Body of pancreas (tissue), 4 donors: ENCODE measurements around the gene PTGIR. TPM values are rescaled to one million over a fixed set of nuclear protein-coding genes. Genes with fewer than 3 reads are reported as not detected.

Experiments used
- ATAC-seq: fragments of 150-250 bp; one replicate; pipeline ENCODE4 v1.9.1; 2016
- DNase-seq, 4 donors: peaks; one replicate each; pipeline ENCODE4 v3.0.0-alpha.2; 2019
- H3K27ac ChIP-seq, 4 donors: fragments of 200-600 bp; sonication (generic); 1 replicate in 3 of 4; 2 replicates in 1 of 4; pipeline versions ENCODE4 v1.5.1 to v1.6.1; 2016 to 2019; ENCODE audit warnings: mild to moderate bottlenecking in 1 of 4, mixed read lengths in 1 of 4, moderate library complexity in 1 of 4
- H3K27me3 ChIP-seq, 2 donors: fragments of 200-600 bp; sonication (generic); one replicate each; pipeline ENCODE4 v1.6.0; 2016; ENCODE audit warnings: mild to moderate bottlenecking in 1 of 2
- H3K36me3 ChIP-seq, 2 donors: fragments of 200-600 bp; sonication (generic); replicated peaks in 1 of 2; 2 replicates each; pipeline ENCODE4 v1.5.1; 2016; ENCODE audit warnings: low read depth in 2 of 2; ENCODE audit not compliant: insufficient read depth in 1 of 2
- H3K4me1 ChIP-seq: fragments of 200-600 bp; sonication (generic); one replicate; pipeline ENCODE4 v1.6.0; 2016
- H3K4me3 ChIP-seq, 2 donors: fragments of 200-600 bp; sonication (generic); 1 replicate in 1 of 2; 2 replicates in 1 of 2; pipeline ENCODE4 v1.5.1; 2016 to 2019
- H3K9me3 ChIP-seq, 3 donors: fragments of 200-600 bp; sonication (generic); 1 replicate in 2 of 3; 2 replicates in 1 of 3; pipeline ENCODE4 v1.5.1; 2016
- CTCF ChIP-seq, 7 experiments: fragments of 450-650 bp in 4 of 7; fragments of 200-600 bp in 3 of 7; sonication (generic) in 3 of 7; IDR thresholded peaks; one replicate each; pipeline ENCODE4 v1.5.1; 2016 to 2019; ENCODE audit warnings: antibody characterized with exemption in 7 of 7
- POLR2A ChIP-seq, 3 donors: fragments of 450-650 bp; IDR thresholded peaks; one replicate each; pipeline ENCODE4 v1.6.1; 2016; ENCODE audit warnings: antibody characterized with exemption in 3 of 3, mild to moderate bottlenecking in 2 of 3
- WGBS, 2 donors: methylation state at CpG; one replicate each; pipeline ENCODE4 v1.1.5; 2017; 5-methylcytosine and 5-hydroxymethylcytosine counted together
- intact Hi-C: fragments of 100-400 bp; cut with DNase I; formaldehyde crosslinking; loops from one replicate; pipeline ENCODE4 v1.15.1; 2023
- total RNA-seq, 2 donors: library from RNA; depleted of rRNA; stranded (reverse); fragments of >200 nt; gene quantifications; one replicate each; pipeline ENCODE4 v1.1.0, GENCODE V29; 2016

The PTGIR gene
- total RNA-seq, 2 donors from 2014 or later = 5.3 to 9.6 TPM

GRCh38 chr19:46659151-46660007 lies 34.5 kb upstream of the PTGIR start:
- Histone ChIP-seq H3K36me3 (no peaks in the 10 kb centered on the region), H3K9me3 (no peaks in the 10 kb centered on the region), H3K4me1 (peaks cover 25% of the 10 kb centered on the region), H3K27me3 (peaks cover 0 to 17% of the 10 kb centered on the region in 2 donors), H3K27ac (no peak overlapping the region), H3K4me3 (no peak overlapping the region)
- ATAC-seq (no peak), DNase-seq (peak in 1 of 4 donors; percentile 10)
- TF ChIP-seq POLR2A (IDR thresholded peaks at IDR 0.05) (no peak), CTCF (IDR thresholded peaks at IDR 0.05) (no peak)
- intact Hi-C loops = no loop called here
- WGBS, 2 donors = 9 to 12% methylated on average over 20 to 26 of the region's 28 CpGs

- intact Hi-C loops = no loop called here
- H3K27ac ChIP-seq = no peak overlapping the region
- peaks cover 0 to 17% of the 10 kb centered on the region in 2 donors for H3K27me3 ChIP-seq
These were observed 31.7 kb upstream of the PTGIR start for GRCh38 chr19:46656541-46656940.

GRCh38 chr19:46654621-46655152 lies 29.8 kb upstream of the PTGIR start:
- TF ChIP-seq POLR2A (IDR thresholded peaks at IDR 0.05) (no peak), CTCF (IDR thresholded peaks at IDR 0.05) (no peak)
- Histone ChIP-seq H3K4me3 (no peak overlapping the region), H3K27ac (no peak overlapping the region), H3K27me3 (peaks cover 0 to 9% of the 10 kb centered on the region in 2 donors), H3K36me3 (no peaks in the 10 kb centered on the region), H3K4me1 (peaks cover 5% of the 10 kb centered on the region), H3K9me3 (no peaks in the 10 kb centered on the region)
- WGBS, 2 donors = 56 to 63% methylated on average over 11 to 16 of the region's 16 CpGs
- DNase-seq (no peak), ATAC-seq (no peak)
- intact Hi-C loops = no loop called here

More at GRCh38 chr19:46656541-46656940, 31.7 kb upstream of the PTGIR start:
- 88 to 90% methylated on average over 5 of the region's 5 CpGs for WGBS, 2 donors
- no peak for TF ChIP-seq POLR2A (IDR thresholded peaks at IDR 0.05)
- no peak for TF ChIP-seq CTCF (IDR thresholded peaks at IDR 0.05)
- H3K36me3 ChIP-seq = no peaks in the 10 kb centered on the region
- no peak overlapping the region for H3K4me3 ChIP-seq
- ATAC-seq (no peak), DNase-seq (no peak)
- H3K4me1 ChIP-seq = peaks cover 18% of the 10 kb centered on the region
- no peaks in the 10 kb centered on the region for H3K9me3 ChIP-seq

- no peak for TF ChIP-seq POLR2A (IDR thresholded peaks at IDR 0.05)
- TF ChIP-seq CTCF (IDR thresholded peaks at IDR 0.05) = no peak
- intact Hi-C loops = no loop called here
- Histone ChIP-seq H3K27ac (no peak overlapping the region), H3K9me3 (no peaks in the 10 kb centered on the region), H3K27me3 (peaks cover 0 to 9% of the 10 kb centered on the region in 2 donors), H3K4me3 (no peak overlapping the region), H3K4me1 (peaks cover 5% of the 10 kb centered on the region), H3K36me3 (no peaks in the 10 kb centered on the region)
- WGBS, 2 donors = 88 to 92% methylated on average over 7 of the region's 7 CpGs
- no peak for DNase-seq
- no peak for ATAC-seq
These were observed 25.6 kb upstream of the PTGIR start for GRCh38 chr19:46650445-46650844.
